NCI-H1092 treated with DMSO at 0.1 percent for 48 hours (cell line): Measurements from ENCODE around the gene TSACC.
"Not testable (repeated sequence)": the region's sequence is repeated elsewhere in the genome, so short reads cannot be mapped to it uniquely, and the experiment has no call there.

Experiments
- DNase-seq: peaks from one replicate; lab custom pipeline; 2025; lab: John Stamatoyannopoulos, UW

TSACC gene

GRCh38 chr1:156338180-156338976 lies at the start of gene TSACC, which contains the start of gene CCT3:
Gene TSACC, plus strand, starts transcription at chr1:156338526. Its CDS starts 1,232 bp downstream, at chr1:156339758.
Gene CCT3, minus strand, starts transcription at chr1:156338292. Its CDS starts 108 bp downstream, at chr1:156338184.
- peak; percentile 100 for DNase-seq

- DNase-seq, result no peak
Observed at GRCh38 chr1:156289857-156290256, 48.5 kb upstream of the TSACC start.

GRCh38 chr1:156291226-156292061 lies 46.9 kb upstream of the TSACC start:
- no peak for DNase-seq

- DNase-seq, result no peak
Observed at GRCh38 chr1:156293098-156293434, 45.3 kb upstream of the TSACC start.

- no peak for DNase-seq
Observed at GRCh38 chr1:156293895-156294294, 44.4 kb upstream of the TSACC start.

GRCh38 chr1:156295391-156295947 lies 42.9 kb upstream of the TSACC start, which contains the start of gene GLMP:
Gene GLMP, minus strand, starts transcription at chr1:156295679. Its CDS starts 34 bp downstream, at chr1:156295645.
- peak; percentile 23 for DNase-seq

- no peak for DNase-seq
Observed at GRCh38 chr1:156298852-156299357, 39.4 kb upstream of the TSACC start, which contains the start of gene VHLL. Gene VHLL, minus strand, starts transcription at chr1:156299307. Its CDS starts 118 bp downstream, at chr1:156299189.

GRCh38 chr1:156303241-156303640 lies 35.1 kb upstream of the TSACC start:
- DNase-seq, result no peak

GRCh38 chr1:156305215-156305614 lies 33.1 kb upstream of the TSACC start:
- no peak for DNase-seq

GRCh38 chr1:156308078-156308477 lies 30.2 kb upstream of the TSACC start:
- DNase-seq, result no peak

GRCh38 chr1:156310962-156311361 lies 27.4 kb upstream of the TSACC start:
- DNase-seq, result no peak

GRCh38 chr1:156316909-156317308 lies 21.4 kb upstream of the TSACC start:
- no peak for DNase-seq

- no peak for DNase-seq
Observed at GRCh38 chr1:156319664-156320063, 18.7 kb upstream of the TSACC start.

GRCh38 chr1:156320560-156320959 lies 17.8 kb upstream of the TSACC start:
- DNase-seq, result no peak

- DNase-seq, result not testable (repeated sequence)
Observed at GRCh38 chr1:156323179-156323578, 15.1 kb upstream of the TSACC start.

GRCh38 chr1:156336242-156336641 lies 2.1 kb upstream of the TSACC start:
- DNase-seq, result no peak

GRCh38 chr1:156337052-156337887 lies 1.1 kb upstream of the TSACC start:
- DNase-seq, result no peak

GRCh38 chr1:156337888-156338179 lies 492 bp upstream of the TSACC start:
- no peak for DNase-seq

- DNase-seq, result no peak
Observed at GRCh38 chr1:156342166-156342955, 4.0 kb downstream of the TSACC start.

- no peak for DNase-seq
Observed at GRCh38 chr1:156344409-156344808, 6.1 kb downstream of the TSACC start.

- not testable (repeated sequence) for DNase-seq
Observed at GRCh38 chr1:156346035-156346434, 7.7 kb downstream of the TSACC start.
